ENCODE results near the gene PDGFA. TPM values are rescaled to one million over a fixed set of nuclear protein-coding genes. Genes with fewer than 3 reads are reported as not detected.

Gene PDGFA
- total RNA-seq, 1 experiment from 2014 or later = 26.9 TPM

- DNase-seq = peak; percentile 50 to 65
- no peaks in the 10 kb centered on the region for H3K36me3 ChIP-seq
- peak overlapping the region; percentile 8; the same call in 1 of the 2 replicates for H3K27ac ChIP-seq
- peak overlapping the region; percentile 24 for H3K4me3 ChIP-seq
- no peaks in the 10 kb centered on the region for H3K9me3 ChIP-seq (replicated peaks)
- H3K4me1 ChIP-seq = peaks cover 42% of the 10 kb centered on the region
- no peaks in the 10 kb centered on the region for H3K27me3 ChIP-seq
Observed at GRCh38 chr7:460374-461116, 59.1 kb downstream of the PDGFA start.

GRCh38 chr7:459584-460373, 59.9 kb downstream of the PDGFA start:
- no peak for DNase-seq
- Histone ChIP-seq H3K9me3 (replicated peaks) (no peaks in the 10 kb centered on the region), H3K27me3 (no peaks in the 10 kb centered on the region), H3K27ac (no peak overlapping the region), H3K4me1 (peaks cover 44% of the 10 kb centered on the region), H3K4me3 (no peak overlapping the region), H3K36me3 (no peaks in the 10 kb centered on the region)

- Histone ChIP-seq H3K4me1 (peaks cover 42% of the 10 kb centered on the region), H3K4me3 (no peak overlapping the region), H3K27ac (peak overlapping the region; percentile 69; the same call in 1 of the 2 replicates), H3K27me3 (no peaks in the 10 kb centered on the region), H3K9me3 (replicated peaks) (no peaks in the 10 kb centered on the region), H3K36me3 (no peaks in the 10 kb centered on the region)
- DNase-seq = no peak
Observed at GRCh38 chr7:458511-459245, 61.0 kb downstream of the PDGFA start.

GRCh38 chr7:457814-458510, 61.7 kb downstream of the PDGFA start:
- Histone ChIP-seq H3K27me3 (no peaks in the 10 kb centered on the region), H3K27ac (peak overlapping the region; percentile 69), H3K4me1 (peaks cover 40% of the 10 kb centered on the region)

GRCh38 chr7:455110-455928, 64.3 kb downstream of the PDGFA start:
- Histone ChIP-seq H3K27me3 (peaks cover 5% of the 10 kb centered on the region; the same call in 1 of the 2 replicates), H3K27ac (peak overlapping the region; percentile 39; the same call in 1 of the 2 replicates), H3K36me3 (no peaks in the 10 kb centered on the region), H3K9me3 (replicated peaks) (no peaks in the 10 kb centered on the region), H3K4me3 (peak overlapping the region; percentile 14; the same call in 1 of the 2 replicates), H3K4me1 (peaks cover 42% of the 10 kb centered on the region)
- peak; percentile 88 to 92 for DNase-seq

More at GRCh38 chr7:457814-458510, 61.7 kb downstream of the PDGFA start:
- Histone ChIP-seq H3K9me3 (replicated peaks) (no peaks in the 10 kb centered on the region), H3K36me3 (no peaks in the 10 kb centered on the region), H3K4me3 (no peak overlapping the region)
- peak; percentile 36 to 64 for DNase-seq

- H3K4me3 ChIP-seq = no peak overlapping the region
- peaks cover 38% of the 10 kb centered on the region for H3K4me1 ChIP-seq
- peaks cover 5% of the 10 kb centered on the region; the same call in 1 of the 2 replicates for H3K27me3 ChIP-seq
- no peak for DNase-seq
- H3K27ac ChIP-seq = no peak overlapping the region
- no peaks in the 10 kb centered on the region for H3K36me3 ChIP-seq
- no peaks in the 10 kb centered on the region for H3K9me3 ChIP-seq (replicated peaks)
Observed at GRCh38 chr7:454356-455109, 65.1 kb downstream of the PDGFA start.

- no peak for DNase-seq
- Histone ChIP-seq H3K4me1 (peaks cover 38% of the 10 kb centered on the region), H3K9me3 (replicated peaks) (no peaks in the 10 kb centered on the region), H3K36me3 (no peaks in the 10 kb centered on the region), H3K4me3 (no peak overlapping the region), H3K27me3 (peaks cover 5% of the 10 kb centered on the region; the same call in 1 of the 2 replicates), H3K27ac (no peak overlapping the region)
Observed at GRCh38 chr7:453597-454306, 65.9 kb downstream of the PDGFA start.

GRCh38 chr7:452791-453455, 66.7 kb downstream of the PDGFA start:
- peaks cover 5% of the 10 kb centered on the region; the same call in 1 of the 2 replicates for H3K27me3 ChIP-seq
- H3K4me1 ChIP-seq = peaks cover 31% of the 10 kb centered on the region
- no peak overlapping the region for H3K27ac ChIP-seq
- H3K4me3 ChIP-seq = no peak overlapping the region
- DNase-seq = peak in 1 of 2 experiments; percentile 49
- no peaks in the 10 kb centered on the region for H3K9me3 ChIP-seq (replicated peaks)
- H3K36me3 ChIP-seq = no peaks in the 10 kb centered on the region

GRCh38 chr7:452226-452751, 67.4 kb downstream of the PDGFA start:
- no peak overlapping the region for H3K27ac ChIP-seq
- H3K36me3 ChIP-seq = no peaks in the 10 kb centered on the region
- peaks cover 28% of the 10 kb centered on the region for H3K4me1 ChIP-seq
- peak overlapping the region; percentile 31 for H3K4me3 ChIP-seq
- no peaks in the 10 kb centered on the region for H3K9me3 ChIP-seq (replicated peaks)
- peak; percentile 54 to 55 for DNase-seq
- peaks cover 5% of the 10 kb centered on the region; the same call in 1 of the 2 replicates for H3K27me3 ChIP-seq

- H3K4me1 ChIP-seq = peaks cover 28% of the 10 kb centered on the region
- H3K27me3 ChIP-seq = peaks cover 5% of the 10 kb centered on the region; the same call in 1 of the 2 replicates
- H3K9me3 ChIP-seq (replicated peaks) = no peaks in the 10 kb centered on the region
- no peak overlapping the region for H3K27ac ChIP-seq
- H3K36me3 ChIP-seq = no peaks in the 10 kb centered on the region
- peak overlapping the region; percentile 31 for H3K4me3 ChIP-seq
- DNase-seq = peak in 1 of 2 experiments; percentile 23
Observed at GRCh38 chr7:451255-452225, 68.1 kb downstream of the PDGFA start.

- no peak overlapping the region for H3K27ac ChIP-seq
- DNase-seq = no peak
- H3K27me3 ChIP-seq = peaks cover 5% of the 10 kb centered on the region; the same call in 1 of the 2 replicates
- H3K9me3 ChIP-seq (replicated peaks) = no peaks in the 10 kb centered on the region
- no peaks in the 10 kb centered on the region for H3K36me3 ChIP-seq
- no peak overlapping the region for H3K4me3 ChIP-seq
- H3K4me1 ChIP-seq = peaks cover 28% of the 10 kb centered on the region
Observed at GRCh38 chr7:450741-451140, 68.9 kb downstream of the PDGFA start.

Data from SJCRH30 (cell line).